Measurements from ENCODE around the gene MYH11. TPM values are rescaled to one million over a fixed set of nuclear protein-coding genes. Genes with fewer than 3 reads are reported as not detected.
A peak's percentile ranks its signal among the peaks of the same experiment; 100 is the strongest.

MYH11 gene
- total and polyA plus RNA-seq, 10 of the 15 experiments (the other 5 are each of a cell fraction or from before 2014, with no cell fraction given) = 0.01 to 1.9 (median 0.13) TPM; not detected in 1

DNA sequence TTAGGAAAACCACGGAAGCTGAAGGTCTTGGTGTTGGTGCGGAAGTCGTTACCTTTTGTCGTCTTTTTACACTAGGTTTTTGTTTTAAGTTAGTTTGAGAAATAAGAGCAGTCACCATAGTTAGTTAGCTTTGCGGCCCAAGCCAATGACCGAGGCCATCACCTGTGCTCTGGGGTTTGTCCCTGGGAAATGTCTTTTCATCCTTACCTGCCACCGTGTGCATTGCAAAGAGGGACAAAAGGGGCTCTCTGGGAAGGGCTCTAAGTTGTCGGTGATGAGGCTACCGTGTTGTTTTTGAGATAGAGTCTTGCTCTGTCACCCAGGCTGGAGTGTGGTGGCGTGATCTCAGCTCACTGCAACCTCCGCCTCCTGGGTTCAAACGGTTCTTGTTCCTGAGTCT, 157.0 kb downstream of the MYH11 start:
- ChIA-PET CTCF (no interaction called here), POLR2A (interaction anchor here (0.6 kb wide), 1 partner anchor 37 kb away, joined by 3 read pairs; no protein-coding TSS in a partner anchor), RAD21 (ENCODE audit: unreplicated experiment) (no interaction called here), SMC1A (ENCODE audit: uncharacterized antibody, unreplicated experiment) (no interaction called here)
- BruUV-seq (replicated peaks) = TSS peak; percentile 20
- H3K9me3 ChIP-seq (replicated peaks; ENCODE audit: control insufficient read depth, insufficient read depth, low read length) = no peaks in the 10 kb centered on the region
- in situ Hi-C loops (cut with MboI) = no loop called here
- H3K27ac ChIP-seq (ENCODE audit: control insufficient read depth, insufficient read depth) = no peak overlapping the region
- H3K9ac ChIP-seq (ENCODE audit: control insufficient read depth, insufficient read depth, low read length) = no peak overlapping the region
- no peak overlapping the region for H3K4me3 ChIP-seq
- no peak overlapping the region for H2AFZ ChIP-seq (ENCODE audit: control insufficient read depth, low read depth, low read length)
- FAIRE-seq (no peak), DNase-seq (ENCODE audit: low read depth, low spot score) (no peak), ATAC-seq (no peak)
- no peaks in the 10 kb centered on the region for H3K27me3 ChIP-seq (replicated peaks in 1 of 2; ENCODE audit: control insufficient read depth in 2 of 2, insufficient read depth in 2 of 2, low read length in 1 of 2)
- WGBS (ENCODE audit: insufficient coverage, insufficient replicate concordance, low lambda C conversion rate, missing lambda C conversion rate) = 89% methylated on average over 12 of the region's 12 CpGs
- intact Hi-C loops (cut with micrococcal nuclease; ENCODE audit: unreplicated experiment) = loop anchor here (10.0 kb wide), 1 partner anchor 275 kb away; no protein-coding TSS in a partner anchor
- H3K4me2 ChIP-seq (ENCODE audit: control insufficient read depth, insufficient read depth) = no peak overlapping the region
- peaks cover 28 to 44% of the 10 kb centered on the region in 2 experiments for H3K36me3 ChIP-seq (ENCODE audit: control insufficient read depth in 2 of 2, insufficient read depth in 2 of 2, low read length in 1 of 2)
- no peaks in the 10 kb centered on the region for H4K20me1 ChIP-seq (ENCODE audit: control insufficient read depth, insufficient read depth)
- H3K4me1 ChIP-seq (ENCODE audit: control insufficient read depth, insufficient read depth, low read length) = no peaks in the 10 kb centered on the region
- no peaks in the 10 kb centered on the region for H3K79me2 ChIP-seq (ENCODE audit: control insufficient read depth, insufficient read depth, low read length)
- TF ChIP-seq, protein P1, sequence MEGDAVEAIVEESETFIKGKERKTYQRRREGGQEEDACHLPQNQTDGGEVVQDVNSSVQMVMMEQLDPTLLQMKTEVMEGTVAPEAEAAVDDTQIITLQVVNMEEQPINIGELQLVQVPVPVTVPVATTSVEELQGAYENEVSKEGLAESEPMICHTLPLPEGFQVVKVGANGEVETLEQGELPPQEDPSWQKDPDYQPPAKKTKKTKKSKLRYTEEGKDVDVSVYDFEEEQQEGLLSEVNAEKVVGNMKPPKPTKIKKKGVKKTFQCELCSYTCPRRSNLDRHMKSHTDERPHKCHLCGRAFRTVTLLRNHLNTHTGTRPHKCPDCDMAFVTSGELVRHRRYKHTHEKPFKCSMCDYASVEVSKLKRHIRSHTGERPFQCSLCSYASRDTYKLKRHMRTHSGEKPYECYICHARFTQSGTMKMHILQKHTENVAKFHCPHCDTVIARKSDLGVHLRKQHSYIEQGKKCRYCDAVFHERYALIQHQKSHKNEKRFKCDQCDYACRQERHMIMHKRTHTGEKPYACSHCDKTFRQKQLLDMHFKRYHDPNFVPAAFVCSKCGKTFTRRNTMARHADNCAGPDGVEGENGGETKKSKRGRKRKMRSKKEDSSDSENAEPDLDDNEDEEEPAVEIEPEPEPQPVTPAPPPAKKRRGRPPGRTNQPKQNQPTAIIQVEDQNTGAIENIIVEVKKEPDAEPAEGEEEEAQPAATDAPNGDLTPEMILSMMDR (IDR thresholded peaks at IDR 0.05 in 2 of 3, conservative IDR thresholded peaks at IDR 0.05 in 1 of 3; ENCODE audit: control insufficient read depth in 2 of 3, extremely low read depth in 1 of 3, insufficient read depth in 1 of 3, low read depth in 3 of 3, low read length in 3 of 3) = no peak
- TF ChIP-seq ASH2L (IDR thresholded peaks at IDR 0.05; ENCODE audit: borderline replicate concordance, low read depth) (no peak), ZZZ3 (IDR thresholded peaks at IDR 0.05; ENCODE audit: control insufficient read depth, insufficient read length, low read depth) (no peak), CHD4 (IDR thresholded peaks at IDR 0.05) (no peak), IRF4 (IDR thresholded peaks at IDR 0.05; ENCODE audit: low read depth, low read length) (no peak), SREBF2 (IDR thresholded peaks at IDR 0.05; ENCODE audit: low read length) (no peak), HDAC2 (IDR thresholded peaks at IDR 0.05) (no peak), CHD1 (IDR thresholded peaks at IDR 0.05; ENCODE audit: low read depth, low read length) (no peak), FOXK2 (IDR thresholded peaks at IDR 0.05) (no peak), BHLHE40 (IDR thresholded peaks at IDR 0.05; ENCODE audit: borderline replicate concordance in 1 of 2, low read depth in 2 of 2, low read length in 1 of 2) (no peak), JUND (IDR thresholded peaks at IDR 0.05; ENCODE audit: low read depth, low read length) (no peak), SMARCA5 (IDR thresholded peaks at IDR 0.05) (no peak)
- TF ChIP-seq, protein P2, sequence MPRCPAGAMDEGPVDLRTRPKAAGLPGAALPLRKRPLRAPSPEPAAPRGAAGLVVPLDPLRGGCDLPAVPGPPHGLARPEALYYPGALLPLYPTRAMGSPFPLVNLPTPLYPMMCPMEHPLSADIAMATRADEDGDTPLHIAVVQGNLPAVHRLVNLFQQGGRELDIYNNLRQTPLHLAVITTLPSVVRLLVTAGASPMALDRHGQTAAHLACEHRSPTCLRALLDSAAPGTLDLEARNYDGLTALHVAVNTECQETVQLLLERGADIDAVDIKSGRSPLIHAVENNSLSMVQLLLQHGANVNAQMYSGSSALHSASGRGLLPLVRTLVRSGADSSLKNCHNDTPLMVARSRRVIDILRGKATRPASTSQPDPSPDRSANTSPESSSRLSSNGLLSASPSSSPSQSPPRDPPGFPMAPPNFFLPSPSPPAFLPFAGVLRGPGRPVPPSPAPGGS (IDR thresholded peaks at IDR 0.05; ENCODE audit: borderline replicate concordance, insufficient read depth, low read depth, low read length, poor library complexity, severe bottlenecking) = no peak
- TF ChIP-seq, protein P3, sequence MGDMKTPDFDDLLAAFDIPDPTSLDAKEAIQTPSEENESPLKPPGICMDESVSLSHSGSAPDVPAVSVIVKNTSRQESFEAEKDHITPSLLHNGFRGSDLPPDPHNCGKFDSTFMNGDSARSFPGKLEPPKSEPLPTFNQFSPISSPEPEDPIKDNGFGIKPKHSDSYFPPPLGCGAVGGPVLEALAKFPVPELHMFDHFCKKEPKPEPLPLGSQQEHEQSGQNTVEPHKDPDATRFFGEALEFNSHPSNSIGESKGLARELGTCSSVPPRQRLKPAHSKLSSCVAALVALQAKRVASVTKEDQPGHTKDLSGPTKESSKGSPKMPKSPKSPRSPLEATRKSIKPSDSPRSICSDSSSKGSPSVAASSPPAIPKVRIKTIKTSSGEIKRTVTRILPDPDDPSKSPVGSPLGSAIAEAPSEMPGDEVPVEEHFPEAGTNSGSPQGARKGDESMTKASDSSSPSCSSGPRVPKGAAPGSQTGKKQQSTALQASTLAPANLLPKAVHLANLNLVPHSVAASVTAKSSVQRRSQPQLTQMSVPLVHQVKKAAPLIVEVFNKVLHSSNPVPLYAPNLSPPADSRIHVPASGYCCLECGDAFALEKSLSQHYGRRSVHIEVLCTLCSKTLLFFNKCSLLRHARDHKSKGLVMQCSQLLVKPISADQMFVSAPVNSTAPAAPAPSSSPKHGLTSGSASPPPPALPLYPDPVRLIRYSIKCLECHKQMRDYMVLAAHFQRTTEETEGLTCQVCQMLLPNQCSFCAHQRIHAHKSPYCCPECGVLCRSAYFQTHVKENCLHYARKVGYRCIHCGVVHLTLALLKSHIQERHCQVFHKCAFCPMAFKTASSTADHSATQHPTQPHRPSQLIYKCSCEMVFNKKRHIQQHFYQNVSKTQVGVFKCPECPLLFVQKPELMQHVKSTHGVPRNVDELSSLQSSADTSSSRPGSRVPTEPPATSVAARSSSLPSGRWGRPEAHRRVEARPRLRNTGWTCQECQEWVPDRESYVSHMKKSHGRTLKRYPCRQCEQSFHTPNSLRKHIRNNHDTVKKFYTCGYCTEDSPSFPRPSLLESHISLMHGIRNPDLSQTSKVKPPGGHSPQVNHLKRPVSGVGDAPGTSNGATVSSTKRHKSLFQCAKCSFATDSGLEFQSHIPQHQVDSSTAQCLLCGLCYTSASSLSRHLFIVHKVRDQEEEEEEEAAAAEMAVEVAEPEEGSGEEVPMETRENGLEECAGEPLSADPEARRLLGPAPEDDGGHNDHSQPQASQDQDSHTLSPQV (IDR thresholded peaks at IDR 0.05) = no peak
- TF ChIP-seq, protein P4, sequence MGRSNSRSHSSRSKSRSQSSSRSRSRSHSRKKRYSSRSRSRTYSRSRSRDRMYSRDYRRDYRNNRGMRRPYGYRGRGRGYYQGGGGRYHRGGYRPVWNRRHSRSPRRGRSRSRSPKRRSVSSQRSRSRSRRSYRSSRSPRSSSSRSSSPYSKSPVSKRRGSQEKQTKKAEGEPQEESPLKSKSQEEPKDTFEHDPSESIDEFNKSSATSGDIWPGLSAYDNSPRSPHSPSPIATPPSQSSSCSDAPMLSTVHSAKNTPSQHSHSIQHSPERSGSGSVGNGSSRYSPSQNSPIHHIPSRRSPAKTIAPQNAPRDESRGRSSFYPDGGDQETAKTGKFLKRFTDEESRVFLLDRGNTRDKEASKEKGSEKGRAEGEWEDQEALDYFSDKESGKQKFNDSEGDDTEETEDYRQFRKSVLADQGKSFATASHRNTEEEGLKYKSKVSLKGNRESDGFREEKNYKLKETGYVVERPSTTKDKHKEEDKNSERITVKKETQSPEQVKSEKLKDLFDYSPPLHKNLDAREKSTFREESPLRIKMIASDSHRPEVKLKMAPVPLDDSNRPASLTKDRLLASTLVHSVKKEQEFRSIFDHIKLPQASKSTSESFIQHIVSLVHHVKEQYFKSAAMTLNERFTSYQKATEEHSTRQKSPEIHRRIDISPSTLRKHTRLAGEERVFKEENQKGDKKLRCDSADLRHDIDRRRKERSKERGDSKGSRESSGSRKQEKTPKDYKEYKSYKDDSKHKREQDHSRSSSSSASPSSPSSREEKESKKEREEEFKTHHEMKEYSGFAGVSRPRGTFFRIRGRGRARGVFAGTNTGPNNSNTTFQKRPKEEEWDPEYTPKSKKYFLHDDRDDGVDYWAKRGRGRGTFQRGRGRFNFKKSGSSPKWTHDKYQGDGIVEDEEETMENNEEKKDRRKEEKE (IDR thresholded peaks at IDR 0.05) = no peak
